Activated CD4-positive, alpha-beta T cell treated with anti-CD3 and anti-CD28 coated beads for 24 hours (primary cell): ENCODE results near the gene IMPG2.

ENCODE experiments used
- DNase-seq, 2 donors: peaks; one replicate each; pipeline ENCODE4 v3.0.0-alpha.2; 2020; ENCODE audit warnings: low read depth in 2 of 2

The IMPG2 gene

DNA sequence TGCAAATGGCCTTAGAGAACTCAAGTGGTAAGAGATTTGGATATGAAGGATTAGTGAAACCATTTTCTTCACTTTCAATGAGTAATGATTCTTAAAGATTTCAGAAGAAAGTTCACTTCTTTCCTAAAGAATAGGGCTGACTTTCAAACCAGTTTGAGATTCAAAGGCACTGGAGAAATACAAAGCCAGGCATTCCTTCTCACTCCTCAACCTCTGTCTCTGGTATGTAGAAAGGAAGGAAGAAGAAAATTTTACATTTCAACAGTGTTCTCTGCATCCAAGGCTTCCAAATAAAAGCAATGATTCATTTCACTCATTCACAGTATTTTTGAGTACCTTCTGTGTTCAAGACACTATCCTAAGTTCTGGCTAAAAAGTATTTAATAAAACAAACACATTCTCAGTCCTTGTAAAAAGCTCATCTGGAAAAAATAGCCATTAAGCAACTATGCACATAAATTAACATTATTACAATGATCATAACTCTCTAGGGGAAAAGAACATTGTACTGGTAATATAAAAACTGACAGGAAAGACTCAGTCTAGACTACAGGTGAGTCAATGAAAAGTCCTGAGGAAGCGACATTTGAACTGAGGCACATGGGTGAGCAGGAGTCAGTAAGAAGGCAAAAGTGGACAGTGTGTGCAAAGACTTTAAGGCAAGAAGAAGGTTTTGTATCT lies 79.5 kb downstream of the IMPG2 start:
- DNase-seq: no peak

DNA sequence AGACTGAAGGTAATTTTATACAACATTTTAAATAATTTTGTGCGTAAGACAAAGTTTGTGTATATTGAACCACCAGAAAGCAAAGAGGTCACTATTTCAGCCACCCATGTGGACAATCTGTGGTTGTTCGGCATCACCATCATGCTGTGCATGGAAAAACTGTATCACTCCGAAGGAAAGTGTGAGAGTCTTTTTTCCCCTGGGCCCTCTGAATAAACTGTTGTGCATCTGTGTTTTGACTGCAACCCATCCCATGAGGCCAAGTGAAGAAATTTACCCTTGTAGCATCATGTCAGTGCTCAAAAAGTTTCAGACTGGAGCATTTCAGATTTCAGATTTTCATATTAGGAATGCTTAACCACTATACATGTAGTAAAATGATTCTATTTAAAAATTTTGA lies 85.3 kb downstream of the IMPG2 start:
- no peak for DNase-seq

DNA sequence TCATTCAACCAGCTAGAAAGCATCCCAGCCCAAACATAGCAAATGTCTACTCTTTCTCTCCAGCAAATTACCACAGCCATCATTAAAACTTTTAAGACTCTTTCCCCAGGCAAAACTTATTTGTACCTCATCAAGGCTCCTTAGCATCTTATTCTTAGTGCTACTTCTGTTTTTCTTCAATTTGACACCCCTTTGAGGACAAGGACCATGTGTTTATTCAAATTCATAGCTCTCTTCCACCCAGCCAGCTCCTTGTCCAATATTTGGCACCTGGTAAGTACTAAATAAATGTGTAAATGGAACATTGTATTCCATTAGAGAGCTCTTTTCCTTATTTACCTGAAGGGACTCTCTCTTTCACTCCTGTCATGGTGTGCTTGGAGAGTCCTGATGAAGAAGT lies 89.8 kb downstream of the IMPG2 start:
- DNase-seq: no peak

DNA sequence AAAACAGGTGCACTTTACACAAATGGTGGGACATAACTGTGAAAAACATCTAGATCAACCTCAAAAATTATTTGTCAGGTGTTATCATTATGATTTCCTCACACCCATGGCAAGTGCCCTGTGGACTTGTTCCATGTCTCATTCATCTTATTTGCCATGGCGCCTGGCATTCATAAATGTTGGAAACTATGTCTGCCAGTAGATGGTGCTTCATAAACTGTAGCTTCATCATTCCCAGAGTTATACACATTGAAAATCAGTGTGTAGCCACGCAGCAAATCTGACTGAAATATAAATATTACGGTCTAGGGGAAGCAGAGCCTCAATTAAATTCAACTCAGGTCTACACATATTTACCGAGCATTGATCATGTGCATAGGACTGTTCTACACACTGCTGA lies 90.7 kb downstream of the IMPG2 start:
- no peak for DNase-seq

DNA sequence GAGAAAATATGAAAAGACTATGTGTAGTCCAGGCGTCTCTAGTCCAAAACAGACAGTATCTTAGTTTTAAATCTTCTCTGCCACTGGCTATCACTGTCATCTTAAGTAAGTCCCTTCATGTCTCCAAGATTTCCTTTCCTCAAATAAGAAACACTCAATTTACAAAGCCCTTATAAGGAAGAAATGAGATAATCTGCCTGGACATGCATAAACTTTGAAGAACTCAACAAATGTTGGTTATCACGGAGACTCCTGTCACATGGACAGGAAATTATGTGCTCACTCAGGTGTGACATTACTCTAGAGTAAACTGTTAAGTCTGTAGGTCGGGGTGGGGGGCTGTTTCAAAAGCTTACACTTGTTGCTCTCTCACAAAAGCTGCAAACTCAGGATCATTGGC lies 91.9 kb downstream of the IMPG2 start:
- no peak for DNase-seq

DNA sequence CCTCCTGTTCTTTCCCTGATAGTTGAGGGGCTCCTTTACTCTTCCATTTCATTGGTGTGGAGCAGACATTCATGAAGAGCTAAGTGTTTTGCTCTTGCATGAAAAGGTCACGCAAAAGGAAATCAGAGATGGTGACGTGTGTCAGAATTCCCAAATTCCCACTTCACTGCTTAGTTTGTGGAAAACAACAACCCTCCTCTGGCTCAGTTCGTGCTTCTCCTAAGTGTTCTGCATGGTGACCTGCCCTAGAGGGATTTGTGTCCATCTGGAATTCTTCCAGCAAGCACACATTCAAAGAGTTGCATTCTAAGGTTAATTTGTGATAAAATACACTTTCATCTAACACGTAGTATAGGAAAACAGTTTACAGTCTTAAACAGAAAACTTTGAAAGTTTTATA lies 95.6 kb downstream of the IMPG2 start:
- DNase-seq: no peak

DNA sequence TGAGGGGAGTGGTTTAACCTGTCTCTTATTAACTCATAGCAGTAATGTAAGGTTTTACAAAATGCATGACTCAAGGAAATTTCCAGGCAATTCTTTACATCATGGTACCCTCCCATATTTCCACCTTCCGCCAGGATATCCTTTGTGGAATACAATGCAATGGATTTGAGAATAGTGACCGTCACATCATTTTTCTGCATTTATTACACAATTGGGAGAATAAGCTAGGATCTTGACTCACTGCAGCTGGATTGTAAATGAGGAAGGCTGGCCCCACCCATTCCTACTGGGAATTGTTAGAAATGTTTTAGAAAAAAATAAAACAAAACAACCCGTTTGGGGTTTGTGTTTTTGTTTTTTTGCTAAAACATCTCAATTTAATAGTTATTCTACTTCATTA lies 97.4 kb downstream of the IMPG2 start:
- DNase-seq: no peak

DNA sequence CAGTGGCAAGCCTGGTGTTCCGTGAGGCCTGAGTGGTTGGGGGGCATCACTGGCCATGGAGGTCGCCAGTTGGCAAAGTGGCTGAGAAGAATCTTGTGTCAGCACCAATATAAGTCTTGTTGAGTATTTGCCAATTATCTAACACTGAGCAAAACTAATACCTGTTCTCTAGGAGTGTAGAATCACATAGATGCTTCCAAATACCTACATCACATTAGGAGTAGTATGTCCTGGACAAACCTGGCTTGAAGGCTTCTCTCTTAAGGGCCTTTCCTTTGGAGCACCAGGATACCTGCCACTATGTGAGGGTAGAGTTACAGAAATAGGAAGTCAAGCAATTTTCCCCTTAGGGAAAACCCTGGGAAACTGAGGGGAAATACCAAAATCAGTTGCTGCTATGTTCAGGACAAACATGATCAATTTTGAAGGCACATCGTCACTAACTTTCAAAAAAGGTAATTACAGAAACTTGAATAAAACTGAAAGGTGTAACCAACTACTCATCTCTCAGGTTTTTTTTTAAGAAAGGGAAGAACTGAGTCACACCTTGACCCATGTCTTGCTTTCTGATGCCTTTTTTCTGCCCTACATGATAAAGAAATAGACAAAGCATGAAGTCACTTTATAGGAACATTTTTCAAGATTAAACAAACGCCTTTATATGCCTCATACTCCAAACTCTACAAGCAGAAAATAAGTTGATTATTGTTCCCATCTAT lies 100.4 kb downstream of the IMPG2 start:
- DNase-seq: no peak

DNA sequence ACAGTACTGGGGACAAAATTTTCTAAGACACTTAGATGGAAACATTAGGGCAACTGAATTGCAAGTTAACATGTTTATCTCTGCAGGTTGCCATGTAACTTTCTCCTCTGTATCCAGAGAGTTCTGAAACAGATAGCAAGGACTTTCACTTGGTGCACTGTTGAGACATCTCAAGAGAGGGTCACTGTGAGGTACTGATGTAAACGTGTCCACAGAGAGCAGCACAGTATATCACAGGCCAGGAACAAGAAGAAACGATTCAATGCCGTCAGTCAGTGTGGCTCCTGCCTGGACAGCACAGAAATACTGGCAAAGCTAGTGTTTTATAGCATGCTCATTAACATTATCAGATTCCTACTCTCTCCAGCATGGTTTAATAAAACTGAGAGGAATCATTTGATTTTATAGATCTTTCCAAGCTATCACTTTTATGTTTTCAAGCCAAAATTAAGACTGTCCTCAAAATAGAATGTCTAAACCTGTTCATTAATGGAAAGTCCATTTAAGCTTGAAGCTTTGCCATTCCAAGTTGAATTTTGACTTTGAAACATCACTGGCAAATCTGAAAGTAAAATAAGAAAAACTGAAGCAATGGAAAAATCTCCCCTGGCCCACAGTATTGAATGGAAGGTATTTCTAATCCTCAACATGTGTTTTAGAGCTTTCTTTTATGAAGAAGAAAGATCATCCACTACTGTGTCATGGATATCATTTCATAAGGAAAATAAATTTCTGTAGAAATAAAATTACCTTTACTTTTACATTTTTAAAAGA lies 102.7 kb downstream of the IMPG2 start:
- no peak for DNase-seq

DNA sequence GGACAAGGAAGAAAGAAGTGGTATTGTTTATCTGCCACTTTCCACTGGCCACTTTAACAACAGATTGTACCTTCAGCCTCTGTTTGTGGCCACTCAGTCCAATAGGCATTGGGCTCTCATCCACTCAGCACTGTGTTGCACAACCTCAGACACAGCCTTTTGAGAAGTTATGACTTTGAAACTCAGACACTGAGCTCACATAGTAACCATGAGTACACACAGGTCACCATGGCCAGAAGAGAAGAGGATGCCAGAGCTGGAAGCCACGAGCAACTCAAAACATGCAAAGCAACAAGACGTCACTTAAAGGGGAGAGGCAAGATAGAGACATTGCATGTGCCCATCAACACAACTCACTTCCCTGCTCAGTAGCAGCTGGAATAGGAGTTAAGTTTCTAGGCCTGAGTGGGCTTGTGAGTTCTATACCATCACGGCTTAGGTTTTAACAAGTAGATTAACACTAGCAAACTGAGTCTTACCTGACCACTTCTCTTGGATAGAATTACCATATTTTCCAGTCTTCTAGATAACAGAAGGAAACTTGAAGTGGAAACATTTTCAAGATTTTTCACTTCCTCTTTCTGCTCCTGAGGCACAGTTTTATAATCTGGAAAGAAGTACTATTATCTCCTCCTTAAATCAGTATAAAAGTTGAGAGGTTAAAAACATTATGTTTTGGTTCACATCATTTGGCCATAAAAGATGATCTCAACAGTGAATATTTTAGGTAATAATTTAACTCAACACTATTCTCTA lies 103.5 kb downstream of the IMPG2 start:
- no peak for DNase-seq

DNA sequence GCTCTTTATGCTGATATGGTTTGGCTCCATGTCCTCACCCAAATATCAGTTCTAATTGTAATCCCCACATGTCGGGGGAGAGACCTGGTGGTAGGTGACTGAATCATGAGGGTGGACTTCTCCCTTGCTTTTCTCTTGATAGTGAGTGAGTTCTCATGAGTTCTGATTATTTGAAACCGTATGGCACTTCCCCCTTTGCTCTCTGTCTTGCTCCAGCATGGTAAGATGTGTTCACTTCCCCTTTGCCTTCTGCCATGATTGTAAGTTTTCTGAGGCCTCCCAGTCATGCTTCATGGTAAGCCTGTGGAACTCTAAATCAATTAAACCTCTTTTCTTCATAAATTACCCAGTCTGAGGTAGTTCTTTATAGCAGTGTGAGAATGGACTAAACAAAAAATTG lies 107.6 kb downstream of the IMPG2 start:
- no peak for DNase-seq

DNA sequence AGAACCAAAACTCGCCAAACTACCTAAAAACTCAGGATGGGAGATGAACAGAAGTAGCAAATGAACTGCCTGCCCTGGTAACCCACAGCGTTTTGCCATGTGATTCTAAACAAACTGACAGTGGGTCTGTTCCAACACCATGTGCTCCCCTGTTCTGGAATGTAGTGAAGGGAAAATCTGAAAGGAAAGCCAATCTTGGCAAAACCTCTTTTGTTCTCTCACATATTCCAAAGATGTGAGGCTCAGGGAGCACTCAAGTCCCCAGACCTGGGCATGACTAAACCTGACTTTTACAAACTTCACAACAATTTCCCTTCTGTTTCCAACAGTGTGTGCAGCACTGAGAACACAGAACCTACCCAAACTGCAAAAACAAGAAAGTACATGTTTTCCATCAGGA lies 116.1 kb downstream of the IMPG2 start:
- no peak for DNase-seq

DNA sequence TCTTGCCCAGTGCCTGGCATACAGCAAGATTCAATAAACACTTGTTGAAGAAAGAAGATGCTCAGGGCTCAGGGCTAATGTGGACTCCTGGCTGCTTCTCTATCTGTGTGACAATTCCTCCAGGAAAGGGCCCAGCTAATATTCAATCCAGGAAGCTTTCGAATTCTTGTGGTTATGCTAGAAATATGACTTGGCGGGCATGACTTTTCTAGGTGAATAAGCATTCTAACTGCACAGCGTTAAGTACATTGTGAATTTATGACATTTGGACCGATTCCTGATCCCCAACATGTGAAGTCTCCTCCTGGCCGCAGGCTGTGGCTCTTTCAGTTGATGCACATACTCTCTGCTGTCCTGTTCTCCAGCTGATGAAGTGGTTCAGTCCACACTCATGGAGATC lies 117.0 kb downstream of the IMPG2 start:
- no peak for DNase-seq

DNA sequence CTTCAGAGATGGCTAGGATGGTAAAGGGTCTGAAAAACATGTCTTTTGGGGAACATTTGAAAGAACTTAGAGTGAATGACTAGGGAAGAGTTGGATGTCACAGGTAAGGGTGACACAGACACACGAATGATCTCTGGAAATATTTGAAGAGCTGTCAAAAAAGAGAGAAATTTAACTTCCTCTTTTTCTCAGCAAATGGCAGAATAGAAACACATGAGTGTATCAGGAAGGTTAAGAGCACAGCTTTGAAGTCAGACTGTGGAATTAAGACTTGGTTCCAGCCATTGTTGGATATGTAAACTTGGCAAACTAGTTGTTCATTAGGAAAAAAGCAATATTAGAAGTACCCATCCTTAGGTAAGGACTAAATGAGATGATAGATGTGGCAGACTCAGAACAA lies 117.7 kb downstream of the IMPG2 start:
- DNase-seq: no peak

DNA sequence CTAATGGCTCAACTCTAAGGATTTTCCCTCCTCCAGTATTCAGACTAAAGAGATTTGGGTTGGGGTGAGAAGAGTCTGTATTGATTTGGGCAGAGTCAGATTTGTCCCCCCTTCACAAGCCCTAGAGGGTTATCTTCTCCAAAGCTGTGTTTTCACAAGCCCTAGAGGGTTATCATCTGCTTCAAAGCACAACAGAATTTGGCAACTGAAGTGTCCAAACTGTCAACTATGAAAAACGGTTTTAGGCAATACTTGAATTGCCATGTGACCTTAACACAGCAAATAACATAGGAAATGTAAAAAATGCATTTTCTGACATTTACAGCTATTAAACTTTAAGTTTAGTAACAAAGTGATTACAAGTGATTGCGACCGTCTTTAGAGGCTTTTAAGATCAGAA lies 119.9 kb downstream of the IMPG2 start:
- no peak for DNase-seq

DNA sequence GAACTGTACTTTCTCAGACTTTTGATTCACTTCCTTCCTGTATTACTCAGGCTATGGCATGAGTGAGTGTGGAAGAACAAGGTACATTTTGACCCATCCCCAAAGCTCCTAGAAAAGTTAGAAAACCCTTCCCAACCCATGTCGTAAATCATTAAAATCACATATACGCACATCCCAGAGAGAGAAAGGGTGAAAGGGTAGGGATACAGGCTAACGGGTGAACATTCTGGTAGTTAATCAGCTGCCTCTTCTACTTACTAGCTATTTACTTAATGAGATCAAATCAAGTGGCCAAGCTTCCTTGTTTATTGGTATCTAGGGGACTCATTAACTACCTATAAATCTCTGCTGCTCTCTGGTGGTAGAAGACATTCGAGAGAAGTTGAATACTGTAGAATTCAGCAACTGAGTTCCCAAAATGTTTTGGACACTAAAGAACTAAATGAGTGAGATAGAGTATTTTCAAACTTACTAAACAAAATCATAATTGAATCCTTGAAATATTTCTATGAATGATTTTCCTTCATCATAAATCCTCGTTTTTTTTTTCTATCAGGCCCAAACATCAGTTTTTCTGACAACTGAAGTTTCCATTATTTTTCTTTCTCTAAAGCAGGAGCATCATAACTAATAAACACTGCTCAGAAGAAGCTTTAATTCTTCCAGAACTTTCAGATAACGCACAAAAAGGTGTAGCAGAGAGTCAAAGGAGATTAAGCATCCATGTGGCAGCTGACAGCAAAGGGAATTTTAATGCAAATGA lies 124.2 kb downstream of the IMPG2 start:
- DNase-seq: no peak

DNA sequence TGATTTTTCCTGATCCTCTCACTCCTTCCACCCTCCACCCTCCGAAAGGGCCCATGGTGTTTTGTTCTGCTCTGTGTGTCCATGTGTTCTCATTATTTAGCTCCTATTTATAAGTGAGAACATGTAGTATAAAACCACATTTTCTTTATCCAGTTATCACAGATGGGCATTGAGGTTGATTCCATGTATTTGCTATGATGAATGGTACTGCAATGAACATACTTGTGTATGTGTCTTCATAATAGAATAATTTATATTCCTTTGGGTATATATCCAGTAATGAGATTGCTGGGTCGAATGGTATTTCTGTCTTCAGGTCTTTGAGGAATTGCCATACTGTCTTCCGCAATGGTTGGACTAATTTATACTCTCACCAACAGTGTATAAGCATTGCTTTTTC lies 126.0 kb downstream of the IMPG2 start:
- DNase-seq: no peak

DNA sequence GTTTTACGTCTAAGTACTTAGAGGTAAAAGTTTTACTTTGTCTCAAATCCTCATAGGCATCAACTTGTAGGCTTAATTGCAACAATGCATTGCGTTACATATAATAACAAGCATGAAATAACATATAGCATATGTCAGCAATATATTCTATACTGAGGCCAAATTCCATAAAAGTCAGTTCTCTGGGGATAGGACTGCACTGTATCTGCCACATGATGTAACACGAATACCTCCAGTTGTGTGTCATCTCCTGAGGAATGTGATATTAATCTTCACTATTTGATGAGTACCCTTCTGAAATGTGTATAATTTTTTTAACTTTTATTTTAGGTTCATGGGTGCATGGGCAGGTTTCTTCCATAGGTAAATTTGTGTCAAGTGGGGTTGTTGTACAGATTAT lies 126.4 kb downstream of the IMPG2 start:
- no peak for DNase-seq

DNA sequence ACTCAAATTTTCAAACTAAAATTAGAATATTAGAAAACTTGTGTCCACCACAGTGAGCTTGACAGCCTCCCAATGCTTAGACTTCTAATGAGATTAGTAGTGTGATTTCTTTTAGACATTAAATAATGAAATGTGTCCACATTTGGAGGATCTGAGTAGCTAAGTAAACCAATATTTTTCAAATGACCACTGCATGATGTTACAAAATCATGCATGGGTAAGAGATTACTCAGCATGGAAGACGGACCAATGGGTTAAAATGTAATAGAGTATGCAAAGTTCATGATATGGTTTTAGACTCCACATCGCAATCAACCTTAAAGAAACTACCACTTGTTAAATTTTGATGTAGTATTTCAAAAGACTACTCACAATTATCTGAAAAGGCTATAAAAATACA lies 130.6 kb downstream of the IMPG2 start:
- DNase-seq: no peak

DNA sequence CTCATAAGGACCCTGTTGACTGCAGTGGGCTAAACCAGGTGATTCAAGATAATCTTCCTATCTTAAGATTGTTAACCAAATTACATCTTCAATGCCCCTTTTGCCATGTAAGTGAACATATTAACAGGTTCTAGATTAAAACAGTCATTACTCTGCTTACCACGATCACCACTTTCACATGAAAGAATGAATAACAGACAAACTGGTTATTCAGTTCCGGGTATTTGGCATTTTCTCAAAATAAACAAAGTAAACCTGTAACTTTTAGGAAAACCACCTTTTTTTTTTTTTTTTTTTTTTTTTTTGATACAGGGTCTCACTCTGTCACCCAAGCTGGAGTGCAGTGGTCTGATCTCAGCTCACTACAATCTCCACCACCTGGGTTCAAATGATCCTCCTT lies 131.2 kb downstream of the IMPG2 start:
- DNase-seq: no peak

DNA sequence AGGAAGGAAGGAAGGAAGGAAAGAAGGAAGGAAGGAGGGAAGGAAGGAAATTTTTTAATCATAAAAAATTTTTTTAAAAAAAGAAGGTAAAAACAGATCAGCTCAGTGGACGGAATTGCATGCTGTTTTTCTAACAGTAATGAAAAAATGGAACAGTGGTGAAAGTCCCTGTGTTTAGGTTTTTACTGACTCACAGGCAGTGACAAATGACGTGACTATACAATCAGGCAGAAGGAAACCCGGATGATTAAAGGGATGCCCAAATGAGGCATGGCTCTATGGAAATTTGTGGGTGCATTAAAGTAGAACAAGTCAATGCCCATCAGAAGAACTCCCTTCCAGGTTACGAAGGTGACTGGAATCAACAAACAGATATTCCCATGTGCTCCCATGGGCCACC lies 135.0 kb downstream of the IMPG2 start:
- no peak for DNase-seq

DNA sequence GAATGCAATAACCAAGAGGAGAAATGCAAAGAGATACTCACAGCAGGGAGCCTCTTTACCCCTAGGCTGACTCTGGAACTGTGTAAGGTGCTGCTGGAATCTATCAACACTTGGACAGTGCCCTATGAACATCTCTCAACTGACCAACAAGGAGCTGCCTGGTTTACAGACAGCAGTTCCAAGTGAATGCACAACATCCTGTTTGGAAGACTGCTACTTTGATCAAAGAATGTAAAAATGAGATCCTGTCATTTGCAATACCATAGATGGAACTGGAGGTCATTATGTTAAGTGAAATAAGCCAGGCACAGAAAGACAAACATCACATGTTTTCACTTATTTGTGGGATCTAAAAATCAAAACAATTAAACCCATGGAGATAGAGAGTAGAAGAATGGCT lies 136.3 kb downstream of the IMPG2 start:
- DNase-seq: no peak
